ENCODE data around the gene SKI.

SKI gene

DNA sequence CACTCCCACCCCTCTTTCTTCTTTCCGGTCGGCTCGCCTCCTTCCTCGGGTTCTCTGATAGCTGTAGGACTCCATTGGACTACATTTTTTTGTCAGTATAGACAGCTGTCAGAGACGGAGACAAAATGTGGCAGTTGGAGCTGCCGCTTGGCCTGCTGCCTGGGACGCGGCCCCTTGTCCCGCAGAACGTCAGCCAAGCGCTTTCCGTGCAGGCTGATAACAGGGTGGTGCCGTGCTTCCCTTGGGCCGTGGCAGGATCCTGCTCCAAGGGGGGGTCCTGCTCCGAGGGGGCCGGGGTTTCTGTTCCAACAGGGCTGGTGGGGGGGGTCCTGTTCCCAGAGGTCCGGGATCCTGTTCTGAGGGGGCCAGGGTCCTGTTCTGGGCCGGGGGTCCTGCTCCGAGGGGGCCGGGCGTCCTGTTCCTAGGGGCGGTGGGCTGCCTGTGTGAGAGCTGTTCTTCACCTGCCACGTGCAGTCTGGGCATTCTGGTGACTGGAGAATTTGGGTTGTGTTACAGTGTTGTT lies 4.9 kb downstream of the SKI start:
- TF ChIP-seq, protein P1, sequence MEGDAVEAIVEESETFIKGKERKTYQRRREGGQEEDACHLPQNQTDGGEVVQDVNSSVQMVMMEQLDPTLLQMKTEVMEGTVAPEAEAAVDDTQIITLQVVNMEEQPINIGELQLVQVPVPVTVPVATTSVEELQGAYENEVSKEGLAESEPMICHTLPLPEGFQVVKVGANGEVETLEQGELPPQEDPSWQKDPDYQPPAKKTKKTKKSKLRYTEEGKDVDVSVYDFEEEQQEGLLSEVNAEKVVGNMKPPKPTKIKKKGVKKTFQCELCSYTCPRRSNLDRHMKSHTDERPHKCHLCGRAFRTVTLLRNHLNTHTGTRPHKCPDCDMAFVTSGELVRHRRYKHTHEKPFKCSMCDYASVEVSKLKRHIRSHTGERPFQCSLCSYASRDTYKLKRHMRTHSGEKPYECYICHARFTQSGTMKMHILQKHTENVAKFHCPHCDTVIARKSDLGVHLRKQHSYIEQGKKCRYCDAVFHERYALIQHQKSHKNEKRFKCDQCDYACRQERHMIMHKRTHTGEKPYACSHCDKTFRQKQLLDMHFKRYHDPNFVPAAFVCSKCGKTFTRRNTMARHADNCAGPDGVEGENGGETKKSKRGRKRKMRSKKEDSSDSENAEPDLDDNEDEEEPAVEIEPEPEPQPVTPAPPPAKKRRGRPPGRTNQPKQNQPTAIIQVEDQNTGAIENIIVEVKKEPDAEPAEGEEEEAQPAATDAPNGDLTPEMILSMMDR (IDR thresholded peaks at IDR 0.05; ENCODE audit: low read depth, low read length): no peak
- in situ Hi-C loops (cut with HindIII; ENCODE audit: low sequenced_read_pairs): no loop called here
- DNase-seq (ENCODE audit: low read depth, low spot score): no peak
- H3K4me3 ChIP-seq (ENCODE audit: low read depth, low read length): peak overlapping the region; percentile 88

DNA sequence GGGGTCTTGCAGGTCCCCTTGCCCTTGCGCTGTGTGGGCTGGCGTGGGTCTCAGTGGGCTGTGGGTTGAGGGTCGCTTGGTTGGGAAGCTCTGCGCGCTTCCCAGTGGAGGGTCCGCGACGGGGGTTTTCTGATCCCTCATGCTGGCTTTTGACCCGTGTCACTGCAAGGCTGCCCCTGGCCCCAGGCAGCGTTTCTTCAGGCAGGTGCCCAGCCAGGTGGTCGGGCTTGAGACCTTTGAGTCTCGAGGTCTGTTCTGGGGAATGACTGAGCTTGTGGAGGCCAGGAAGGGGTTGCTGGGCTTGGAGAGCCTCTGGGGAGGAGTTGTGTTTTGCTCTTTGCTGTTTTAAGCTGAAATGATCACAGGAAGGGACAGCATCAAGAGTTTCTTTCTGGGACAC lies 5.3 kb downstream of the SKI start:
- TF ChIP-seq, protein P1 (IDR thresholded peaks at IDR 0.05; ENCODE audit: low read depth, low read length): no peak
- DNase-seq (ENCODE audit: low read depth, low spot score): no peak
- in situ Hi-C loops (cut with HindIII; ENCODE audit: low sequenced_read_pairs): no loop called here
- peak overlapping the region; percentile 88 for H3K4me3 ChIP-seq (ENCODE audit: low read depth, low read length)

DNA sequence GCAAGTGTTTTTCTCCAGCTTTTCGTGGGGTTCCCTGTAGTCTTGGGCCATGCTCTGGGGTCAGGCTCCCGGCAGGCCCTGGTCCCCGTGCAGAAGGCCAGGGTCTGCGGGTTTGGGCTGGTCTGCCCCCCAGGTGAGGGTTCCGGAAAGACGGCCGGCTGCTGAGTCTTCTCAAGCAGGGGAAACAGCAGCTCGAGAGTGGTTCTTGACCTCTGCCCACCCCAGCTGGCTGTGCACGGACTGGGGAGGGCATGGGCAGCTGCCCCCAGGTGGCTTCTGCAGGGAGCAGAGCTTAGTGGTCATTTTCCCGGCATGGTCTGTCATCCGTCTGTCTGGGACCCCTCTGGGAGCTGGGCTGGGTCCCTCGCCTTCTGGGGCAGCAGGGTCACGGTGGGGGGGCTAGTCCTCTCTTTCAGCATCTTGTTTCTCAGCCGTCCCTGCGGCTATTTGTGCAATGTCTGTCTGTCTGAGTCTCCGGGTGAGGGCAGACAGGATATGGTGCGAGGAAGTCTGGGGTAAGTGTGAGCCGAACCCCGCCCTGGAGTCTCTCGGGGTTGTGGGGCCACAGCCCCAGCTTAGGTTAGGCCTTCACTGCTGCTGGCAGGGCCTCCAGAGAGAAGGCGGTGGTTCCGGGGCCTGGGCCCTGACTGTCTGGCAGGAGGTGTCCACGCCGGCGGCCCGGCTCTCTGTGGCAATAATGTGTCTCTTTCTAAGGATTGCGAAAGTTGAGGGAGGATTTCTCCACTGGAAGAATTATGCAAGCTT lies 6.1 kb downstream of the SKI start:
- H3K4me3 ChIP-seq (ENCODE audit: low read depth, low read length): peak overlapping the region; percentile 88
- DNase-seq (ENCODE audit: low read depth, low spot score): peak; percentile 75
- TF ChIP-seq, protein P1 (IDR thresholded peaks at IDR 0.05; ENCODE audit: low read depth, low read length): peak; percentile 1
- in situ Hi-C loops (cut with HindIII; ENCODE audit: low sequenced_read_pairs): no loop called here

DNA sequence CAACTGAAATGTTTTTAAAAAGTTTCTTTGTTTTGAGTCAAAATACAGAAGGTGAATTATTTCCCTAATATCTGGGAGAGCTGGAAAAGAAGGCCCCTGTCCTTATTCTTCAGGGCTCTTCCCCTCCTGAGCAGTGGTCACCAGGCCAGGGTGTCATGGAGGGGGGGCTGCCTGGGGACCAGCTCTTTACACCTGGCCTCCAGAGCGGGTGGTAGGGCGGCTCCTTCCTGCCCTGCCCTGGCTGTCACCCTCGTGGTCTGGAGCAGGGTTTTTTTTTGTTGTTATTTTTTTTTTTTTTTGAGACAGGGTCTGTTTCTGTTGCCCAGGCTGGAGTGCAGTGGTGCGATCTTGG lies 6.6 kb downstream of the SKI start:
- TF ChIP-seq, protein P1 (IDR thresholded peaks at IDR 0.05; ENCODE audit: low read depth, low read length): no peak
- no peak for DNase-seq (ENCODE audit: low read depth, low spot score)
- in situ Hi-C loops (cut with HindIII; ENCODE audit: low sequenced_read_pairs): no loop called here
- H3K4me3 ChIP-seq (ENCODE audit: low read depth, low read length): peak overlapping the region; percentile 2

DNA sequence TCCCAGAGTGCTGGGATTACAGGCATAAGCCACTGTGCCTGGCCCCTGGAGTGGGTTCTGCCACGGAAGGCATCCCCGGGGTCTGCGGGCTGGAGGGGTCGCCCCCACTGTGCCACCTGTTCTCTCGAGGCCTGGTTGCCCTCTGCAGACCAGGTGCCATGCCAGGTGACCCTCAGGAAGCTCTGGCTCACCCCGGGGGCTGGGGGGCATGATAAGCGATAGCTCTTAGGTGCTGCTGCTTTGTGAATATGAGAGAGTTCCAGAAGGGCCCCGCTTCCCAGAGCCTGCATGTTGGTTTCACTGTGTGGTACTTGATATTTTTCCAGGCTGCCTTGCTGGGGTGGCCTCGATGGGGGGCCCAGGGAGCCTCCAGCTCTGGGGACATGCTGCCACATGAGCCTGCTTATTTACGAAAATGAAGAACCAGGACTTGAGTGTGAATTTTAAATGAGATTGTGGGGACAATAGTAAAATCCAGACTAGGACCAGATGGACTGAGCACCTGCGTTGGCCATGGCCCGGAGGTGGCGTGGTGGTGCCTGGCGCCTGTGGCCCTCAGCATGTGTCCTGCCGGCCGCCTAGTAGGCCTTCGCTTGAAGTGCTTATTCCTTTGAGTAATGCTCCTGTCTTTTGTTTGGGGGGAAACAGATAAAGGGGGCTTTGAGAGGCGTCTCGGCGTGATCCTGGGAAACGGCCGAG lies 7.3 kb downstream of the SKI start:
- in situ Hi-C loops (cut with HindIII; ENCODE audit: low sequenced_read_pairs): no loop called here
- no peak overlapping the region for H3K4me3 ChIP-seq (ENCODE audit: low read depth, low read length)
- DNase-seq (ENCODE audit: low read depth, low spot score): no peak
- TF ChIP-seq, protein P1 (IDR thresholded peaks at IDR 0.05; ENCODE audit: low read depth, low read length): no peak

DNA sequence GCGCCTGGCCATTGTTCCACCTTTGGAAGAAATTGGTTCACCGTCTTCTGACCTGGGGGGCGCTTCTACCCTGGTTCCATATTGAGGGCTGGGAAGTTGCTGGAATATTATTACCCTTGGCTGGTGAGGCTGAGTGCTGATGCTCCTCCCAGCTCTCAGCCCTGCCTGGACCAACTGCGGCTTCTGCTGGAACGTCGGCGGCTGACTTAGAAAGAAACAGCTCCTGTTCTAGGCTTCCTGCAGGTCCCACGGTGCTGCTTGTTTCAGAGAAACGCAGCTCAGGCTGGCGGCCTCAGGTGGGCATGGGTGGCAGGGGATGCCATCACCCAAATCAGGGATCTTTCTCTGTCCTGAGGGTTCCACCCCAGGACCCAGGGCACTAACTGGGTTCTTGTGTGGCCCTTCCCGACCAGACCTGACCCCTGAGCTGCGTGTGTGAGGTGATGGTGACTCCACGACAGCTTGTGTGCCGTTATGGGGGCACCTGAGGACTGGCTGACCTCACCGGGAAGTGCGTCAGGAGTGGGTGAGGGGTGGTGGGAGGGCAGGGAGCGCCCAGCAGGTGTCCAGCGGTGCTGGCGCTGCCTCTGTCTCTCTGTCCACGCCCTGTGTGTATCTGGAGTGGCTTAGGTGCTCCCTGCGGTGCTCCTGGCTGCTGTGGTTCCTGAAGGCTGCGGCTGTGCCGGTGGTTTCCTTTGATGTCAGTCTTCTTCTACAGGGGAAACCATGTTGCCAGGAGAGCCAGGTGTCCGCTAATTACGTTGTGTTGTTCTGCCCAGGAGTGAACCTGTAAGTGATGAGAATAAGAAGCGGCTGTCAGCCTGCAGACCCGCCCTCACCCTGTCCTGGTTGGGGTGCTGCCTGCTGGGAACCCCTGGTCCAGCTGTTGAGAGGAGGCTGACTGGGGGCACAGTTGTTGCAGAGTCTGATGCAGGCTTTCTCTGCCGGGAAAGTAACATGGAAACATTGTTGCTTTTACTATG lies 8.9 kb downstream of the SKI start:
- in situ Hi-C loops (cut with HindIII; ENCODE audit: low sequenced_read_pairs): no loop called here
- no peak overlapping the region for H3K4me3 ChIP-seq (ENCODE audit: low read depth, low read length)
- TF ChIP-seq, protein P1 (IDR thresholded peaks at IDR 0.05; ENCODE audit: low read depth, low read length): no peak
- DNase-seq (ENCODE audit: low read depth, low spot score): no peak
